BJ (cell line): Measurements from ENCODE around the gene APOO. TPM values are rescaled to one million over a fixed set of nuclear protein-coding genes. Genes with fewer than 3 reads are reported as not detected.

Experiments used
- CTCF ChIA-PET: fragments of 350-600 bp; formaldehyde crosslinking; extraction: SDS; loops from one replicate; lab custom pipeline; 2021; ENCODE audit warnings: antibody characterized with exemption, inconsistent platforms; lab: Yijun Ruan, JAX
- POLR2A ChIA-PET: fragments of 300-600 bp; sonication (Branson Sonifier 250); formaldehyde crosslinking; extraction: SDS; loops from one replicate; lab custom pipeline; 2021; ENCODE audit warnings: antibody characterized with exemption; lab: Charles Lee
- DNase-seq: peaks from one replicate; pipeline ENCODE4 v3.0.0-alpha.2; 2011; ENCODE audit warnings: low read depth
- H3K27me3 ChIP-seq: 2 replicates; pipeline ENCODE4 v1.6.0; 2011; ENCODE audit warnings: low read length; ENCODE audit not compliant: control insufficient read depth, insufficient read depth
- H3K36me3 ChIP-seq: 2 replicates; pipeline ENCODE4 v1.5.1; 2011; ENCODE audit warnings: low read length; ENCODE audit not compliant: control insufficient read depth, insufficient read depth
- H3K4me3 ChIP-seq: 2 replicates; pipeline ENCODE4 v1.5.1; 2011; ENCODE audit warnings: low read depth, mild to moderate bottlenecking, control low read depth, low read length
- polyA plus RNA-seq: library from polyadenylated mRNA; depleted of rRNA; stranded (reverse); fragments of >200 nt; gene quantifications from 2 replicates; pipeline ENCODE4 v1.2.3, GENCODE V29; 2011
- TF ChIP-seq, protein P1 (sequence below): IDR thresholded peaks from 2 replicates; pipeline ENCODE4 v1.5.1; 2011; ENCODE audit warnings: low read depth, mild to moderate bottlenecking, control low read depth, inconsistent platforms, low read length, moderate library complexity; ENCODE audit not compliant: insufficient read depth

Gene APOO
- polyA plus RNA-seq, 1 experiment: 6.6 TPM

DNA sequence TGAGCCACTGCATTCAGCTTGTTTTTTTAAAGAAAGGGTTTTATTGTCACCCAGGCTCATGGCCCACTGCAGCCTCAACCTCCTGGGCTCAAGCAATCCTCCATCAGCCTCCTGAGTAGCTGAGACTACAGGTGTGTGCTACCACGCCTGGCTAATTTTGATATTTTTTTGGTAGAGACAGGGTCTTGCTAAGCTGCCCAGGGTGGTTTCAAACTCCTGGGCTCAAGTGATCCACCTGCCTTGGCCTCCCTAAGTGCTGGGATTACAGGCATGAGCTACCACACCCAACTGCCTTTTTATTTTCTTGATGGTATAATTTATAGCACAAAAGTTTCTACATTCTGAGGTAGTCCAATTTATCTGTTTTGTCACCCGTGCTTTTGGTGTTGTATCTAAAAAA lies 85.9 kb downstream of the APOO start:
- TF ChIP-seq, protein P1, sequence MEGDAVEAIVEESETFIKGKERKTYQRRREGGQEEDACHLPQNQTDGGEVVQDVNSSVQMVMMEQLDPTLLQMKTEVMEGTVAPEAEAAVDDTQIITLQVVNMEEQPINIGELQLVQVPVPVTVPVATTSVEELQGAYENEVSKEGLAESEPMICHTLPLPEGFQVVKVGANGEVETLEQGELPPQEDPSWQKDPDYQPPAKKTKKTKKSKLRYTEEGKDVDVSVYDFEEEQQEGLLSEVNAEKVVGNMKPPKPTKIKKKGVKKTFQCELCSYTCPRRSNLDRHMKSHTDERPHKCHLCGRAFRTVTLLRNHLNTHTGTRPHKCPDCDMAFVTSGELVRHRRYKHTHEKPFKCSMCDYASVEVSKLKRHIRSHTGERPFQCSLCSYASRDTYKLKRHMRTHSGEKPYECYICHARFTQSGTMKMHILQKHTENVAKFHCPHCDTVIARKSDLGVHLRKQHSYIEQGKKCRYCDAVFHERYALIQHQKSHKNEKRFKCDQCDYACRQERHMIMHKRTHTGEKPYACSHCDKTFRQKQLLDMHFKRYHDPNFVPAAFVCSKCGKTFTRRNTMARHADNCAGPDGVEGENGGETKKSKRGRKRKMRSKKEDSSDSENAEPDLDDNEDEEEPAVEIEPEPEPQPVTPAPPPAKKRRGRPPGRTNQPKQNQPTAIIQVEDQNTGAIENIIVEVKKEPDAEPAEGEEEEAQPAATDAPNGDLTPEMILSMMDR: no peak
- POLR2A ChIA-PET: no interaction called here
- CTCF ChIA-PET: no interaction called here

GRCh38 chrX:23820235-23820782 lies 87.4 kb downstream of the APOO start:
- POLR2A ChIA-PET: no interaction called here
- no peaks in the 10 kb centered on the region for H3K27me3 ChIP-seq
- no peaks in the 10 kb centered on the region for H3K36me3 ChIP-seq
- H3K4me3 ChIP-seq: no peak overlapping the region
- TF ChIP-seq, protein P1: no peak
- no peak for DNase-seq
- CTCF ChIA-PET: interaction anchor here (0.6 kb wide), 1 partner anchor 62 kb away, joined by 3 read pairs; no protein-coding TSS in a partner anchor

More for the DNA sequence above, 85.9 kb downstream of the APOO start:
- H3K4me3 ChIP-seq: no peak overlapping the region
- H3K27me3 ChIP-seq: no peaks in the 10 kb centered on the region
- no peak for DNase-seq
- no peaks in the 10 kb centered on the region for H3K36me3 ChIP-seq

GRCh38 chrX:23819385-23820234 lies 88.1 kb downstream of the APOO start:
- POLR2A ChIA-PET: no interaction called here

DNA sequence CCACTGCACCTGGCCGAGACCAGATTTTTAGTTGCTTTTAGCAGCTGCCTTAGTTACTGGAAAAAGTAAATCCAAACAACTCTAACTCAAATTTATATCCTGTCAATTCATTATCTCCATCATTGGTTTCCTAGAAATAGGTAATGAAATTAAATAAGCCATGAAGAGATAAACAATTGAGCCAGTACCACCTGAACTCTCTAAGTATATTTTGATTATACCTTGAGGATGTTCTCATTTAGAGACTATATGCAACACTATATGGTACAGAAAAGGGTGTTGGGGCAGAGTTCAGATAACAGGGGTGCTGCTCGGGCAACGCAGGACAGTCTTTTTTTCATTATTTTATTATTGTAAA lies 89.8 kb downstream of the APOO start:
- Histone ChIP-seq H3K4me3 (no peak overlapping the region), H3K36me3 (no peaks in the 10 kb centered on the region), H3K27me3 (no peaks in the 10 kb centered on the region)
- no peak for DNase-seq
- POLR2A ChIA-PET: no interaction called here
- TF ChIP-seq, protein P1: no peak
- CTCF ChIA-PET: interaction anchor here (0.6 kb wide), 1 partner anchor 40 kb away, joined by 3 read pairs; no protein-coding TSS in a partner anchor

More at GRCh38 chrX:23819385-23820234, 88.1 kb downstream of the APOO start:
- Histone ChIP-seq H3K4me3 (no peak overlapping the region), H3K27me3 (no peaks in the 10 kb centered on the region), H3K36me3 (no peaks in the 10 kb centered on the region)
- CTCF ChIA-PET: no interaction called here
- TF ChIP-seq, protein P1: no peak
- DNase-seq: no peak

GRCh38 chrX:23816179-23816578 lies 91.6 kb downstream of the APOO start:
- ChIA-PET CTCF (no interaction called here), POLR2A (interaction anchor here (0.5 kb wide), 1 partner anchor 1621 kb away, joined by 5 read pairs; no protein-coding TSS in a partner anchor)
- Histone ChIP-seq H3K4me3 (no peak overlapping the region), H3K27me3 (no peaks in the 10 kb centered on the region), H3K36me3 (no peaks in the 10 kb centered on the region)
- TF ChIP-seq, protein P1: no peak
- DNase-seq: no peak
